IMR-90 (cell line): ENCODE measurements around the gene PCK1. TPM values are rescaled to one million over a fixed set of nuclear protein-coding genes. Genes with fewer than 3 reads are reported as not detected.

Experiments
- ATAC-seq: fragments of 200-7000 bp; cut with Tn5 transposase; 2 replicates; pipeline ENCODE4 v1.9.1; 2020; ENCODE audit warnings: low read depth, mild to moderate bottlenecking, moderate library complexity
- BruUV-seq: library from RNA; stranded (reverse); fragments of 400-500 nt; replicated peaks from 2 replicates; lab custom pipeline; 2021; lab: Mats Ljungman, UMichigan
- CTCF ChIA-PET: fragments of 300-600 bp; formaldehyde crosslinking; extraction: SDS; loops from one replicate; lab custom pipeline; 2021; ENCODE audit warnings: antibody characterized with exemption; lab: Yijun Ruan, JAX
- POLR2A ChIA-PET: fragments of 300-600 bp; sonication (Branson Sonifier 250); formaldehyde crosslinking; loops from one replicate; lab custom pipeline; 2022; ENCODE audit warnings: antibody characterized with exemption; ENCODE audit not compliant: unreplicated experiment; lab: Charles Lee
- DNase-seq: peaks from one replicate; pipeline ENCODE4 v3.0.0; 2013
- H2AFZ ChIP-seq: replicated peaks from 2 replicates; pipeline ENCODE3; 2013; ENCODE audit warnings: low read length, mild to moderate bottlenecking; ENCODE audit not compliant: poor library complexity
- H2AK5ac ChIP-seq: 2 replicates; pipeline ENCODE4 v1.6.1; 2013; ENCODE audit warnings: low read depth, low read length, inconsistent platforms
- H2AK9ac ChIP-seq: replicated peaks from 2 replicates; pipeline ENCODE3; 2013; ENCODE audit warnings: mild to moderate bottlenecking, low read depth, low read length, moderate library complexity; ENCODE audit not compliant: poor library complexity
- H2BK120ac ChIP-seq: 2 replicates; pipeline ENCODE4 v1.6.1; 2013; ENCODE audit warnings: low read depth, low read length, inconsistent platforms
- H2BK15ac ChIP-seq: 3 replicates; pipeline ENCODE4 v1.6.1; 2013; ENCODE audit warnings: low read depth, low read length, inconsistent platforms
- H2BK20ac ChIP-seq: 2 replicates; pipeline ENCODE4 v1.6.1; 2013; ENCODE audit warnings: low read depth, mild to moderate bottlenecking, inconsistent platforms, low read length, moderate library complexity
- H2BK5ac ChIP-seq: 2 replicates; pipeline ENCODE4 v1.6.1; 2013; ENCODE audit warnings: mild to moderate bottlenecking, low read depth, low read length, inconsistent platforms; ENCODE audit not compliant: poor library complexity, severe bottlenecking
- H3K14ac ChIP-seq: replicated peaks from 2 replicates; pipeline ENCODE4 v1.6.1; 2013; ENCODE audit warnings: low read depth, low read length, inconsistent platforms
- H3K18ac ChIP-seq: 2 replicates; pipeline ENCODE4 v1.6.1; 2013; ENCODE audit warnings: low read depth, low read length, control low read depth
- H3K23ac ChIP-seq: 2 replicates; pipeline ENCODE4 v1.6.1; 2013; ENCODE audit warnings: low read depth, low read length, inconsistent platforms
- H3K27ac ChIP-seq: 2 replicates; pipeline ENCODE4 v1.5.1; 2013; ENCODE audit warnings: mild to moderate bottlenecking, control low read depth, low read length; ENCODE audit not compliant: insufficient read depth
- H3K27me3 ChIP-seq: 2 replicates; pipeline ENCODE4 v1.6.1; 2013; ENCODE audit warnings: low read length; ENCODE audit not compliant: control insufficient read depth, insufficient read depth
- H3K36me3 ChIP-seq: 2 replicates; pipeline ENCODE4 v1.6.1; 2013; ENCODE audit warnings: low read length, mixed read lengths; ENCODE audit not compliant: control insufficient read depth, insufficient read depth
- H3K4ac ChIP-seq: 2 replicates; pipeline ENCODE4 v1.6.1; 2013; ENCODE audit warnings: low read depth, low read length, inconsistent platforms
- H3K4me1 ChIP-seq: 2 replicates; pipeline ENCODE4 v1.6.1; 2013; ENCODE audit warnings: low read length, mixed read lengths; ENCODE audit not compliant: control insufficient read depth, insufficient read depth
- H3K4me2 ChIP-seq: 2 replicates; pipeline ENCODE4 v1.6.1; 2013; ENCODE audit warnings: low read depth, mild to moderate bottlenecking, control low read depth, low read length, moderate library complexity
- H3K4me3 ChIP-seq: 2 replicates; pipeline ENCODE4 v1.5.1; 2013; ENCODE audit warnings: low read depth, mild to moderate bottlenecking, control low read depth, low read length, moderate library complexity; ENCODE audit not compliant: insufficient read depth
- H3K56ac ChIP-seq: 2 replicates; pipeline ENCODE4 v1.6.1; 2013; ENCODE audit warnings: low read length, inconsistent platforms; ENCODE audit not compliant: insufficient read depth; ENCODE audit errors: extremely low read depth
- H3K79me1 ChIP-seq, 2 experiments: 2 replicates each; pipeline ENCODE4 v1.6.1; 2013; ENCODE audit warnings: low read length in 2 of 2, inconsistent platforms in 1 of 2, low read depth in 1 of 2
- H3K9ac ChIP-seq: 2 replicates; pipeline ENCODE4 v1.6.1; 2013; ENCODE audit warnings: low read depth, low read length, control low read depth
- H3K9me1 ChIP-seq: 2 replicates; pipeline ENCODE4 v1.6.1; 2013; ENCODE audit warnings: low read length, inconsistent platforms; ENCODE audit not compliant: insufficient read depth
- H3K9me3 ChIP-seq: 2 replicates; pipeline ENCODE4 v1.6.1; 2013; ENCODE audit warnings: low read length; ENCODE audit not compliant: control insufficient read depth, insufficient read depth
- H4K20me1 ChIP-seq: 2 replicates; pipeline ENCODE4 v1.6.1; 2013; ENCODE audit warnings: low read length, inconsistent platforms; ENCODE audit not compliant: insufficient read depth
- H4K5ac ChIP-seq: 2 replicates; pipeline ENCODE4 v1.6.1; 2013; ENCODE audit warnings: mild to moderate bottlenecking, low read depth, low read length, control low read depth
- H4K8ac ChIP-seq, 2 experiments: 2 replicates each; pipeline ENCODE4 v1.6.1; 2013; ENCODE audit warnings: low read depth in 2 of 2, low read length in 2 of 2, control low read depth in 1 of 2, inconsistent platforms in 1 of 2
- H4K91ac ChIP-seq: 2 replicates; pipeline ENCODE4 v1.6.1; 2013; ENCODE audit warnings: low read depth, low read length, inconsistent platforms; ENCODE audit not compliant: insufficient read depth
- CHD1 ChIP-seq: IDR thresholded peaks from 2 replicates; pipeline ENCODE4 v1.6.1; 2012; ENCODE audit warnings: low read depth, low read length, improper control_type of control experiment
- MAFK ChIP-seq: IDR thresholded peaks from 2 replicates; pipeline ENCODE4 v1.6.1; 2012; ENCODE audit warnings: low read depth, low read length, improper control_type of control experiment
- MAZ ChIP-seq: IDR thresholded peaks from 2 replicates; pipeline ENCODE4 v1.6.1; 2012; ENCODE audit warnings: low read depth, mild to moderate bottlenecking, low read length, improper control_type of control experiment, moderate library complexity, borderline replicate concordance
- MXI1 ChIP-seq: IDR thresholded peaks from 2 replicates; pipeline ENCODE4 v1.6.1; 2012; ENCODE audit warnings: low read depth, mild to moderate bottlenecking, low read length, moderate library complexity, borderline replicate concordance
- RAD21 ChIP-seq: IDR thresholded peaks from 2 replicates; pipeline ENCODE4 v1.6.1; 2012; ENCODE audit warnings: low read length, improper control_type of control experiment
- RFX5 ChIP-seq: IDR thresholded peaks from 2 replicates; pipeline ENCODE4 v1.8.0; 2012; ENCODE audit warnings: low read depth, mild to moderate bottlenecking, low read length, moderate library complexity
- WGBS, 2 experiments: methylation state at CpG; one replicate each; pipeline versions ENCODE4 v1.1.5 to v1.1.7; 2013; ENCODE audit warnings: missing lambda C conversion rate in 2 of 2; ENCODE audit not compliant: insufficient read length in 1 of 2; ENCODE audit errors: extremely low coverage in 2 of 2; 5-methylcytosine and 5-hydroxymethylcytosine counted together
- dilution Hi-C: fragments of 300-500 bp; cut with HindIII; formaldehyde crosslinking; loops from one replicate; pipeline ENCODE4 v1.14.3; 2018; ENCODE audit warnings: low sequenced_read_pairs; ENCODE audit not compliant: unreplicated experiment
- in situ Hi-C: fragments of 300-500 bp; cut with MboI; formaldehyde crosslinking; loops from 3 replicates; pipeline ENCODE4 v1.14.3; 2019; ENCODE audit warnings: low sequenced_read_pairs, inconsistent platforms, mixed read lengths
- intact Hi-C: fragments of 100-400 bp; cut with micrococcal nuclease; formaldehyde crosslinking; loops from 2 replicates; pipeline ENCODE4 v1.10.0; 2022
- polyA plus RNA-seq, 3 experiments: library from polyadenylated mRNA; depleted of rRNA; stranded (reverse); fragments of >200 nt; gene quantifications; 2 replicates each; pipeline ENCODE4 v1.2.3, GENCODE V29; 2012; ENCODE audit warnings: low replicate concordance in 1 of 3
- total RNA-seq: library from RNA; depleted of rRNA; stranded (reverse); fragments of >200 nt; gene quantifications from 2 replicates; pipeline ENCODE4 v1.2.3, GENCODE V29; 2012
- TF ChIP-seq, protein P1 (sequence below): fragments of 150-350 bp; IDR thresholded peaks from 2 replicates; pipeline ENCODE4 v1.6.1; 2016; ENCODE audit warnings: low read depth, mild to moderate bottlenecking, low read length, moderate library complexity, borderline replicate concordance

PCK1 gene
- total and polyA plus RNA-seq, 2 of the 4 experiments (the other 2 are of a cell fraction): not detected

DNA sequence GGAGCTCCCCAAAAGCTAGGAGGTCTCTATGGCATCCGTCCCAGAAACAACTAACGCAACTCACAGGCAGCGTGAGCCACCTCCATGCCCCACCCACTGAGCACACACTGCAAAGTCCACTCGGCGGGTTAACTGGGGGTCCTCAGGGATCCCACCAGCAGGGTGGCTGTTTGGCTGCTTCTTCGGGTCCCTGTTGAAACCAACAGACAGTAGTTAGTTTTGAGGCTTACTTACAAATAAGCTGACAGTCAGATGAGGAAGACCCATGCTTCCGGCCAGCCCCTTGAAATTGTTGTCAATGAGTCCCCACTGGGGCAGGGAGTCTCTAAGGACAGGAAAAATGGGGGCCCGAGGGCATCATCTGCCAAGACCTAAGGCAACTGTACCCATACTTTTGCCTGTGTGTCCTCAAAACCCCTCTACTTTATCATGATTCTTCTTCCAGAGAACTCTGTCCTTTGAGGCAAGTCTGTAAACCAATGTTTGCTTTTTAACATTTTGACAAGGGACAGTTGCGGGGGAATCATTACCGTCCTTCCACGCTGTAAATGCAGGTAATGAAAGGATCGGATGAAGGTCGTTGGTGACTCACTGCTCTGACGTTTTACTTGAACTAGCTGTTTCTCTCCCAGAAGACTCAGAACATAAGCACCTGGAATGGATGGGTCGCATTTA, 2.2 kb upstream of the PCK1 start:
- Histone ChIP-seq H2BK5ac (no peak overlapping the region), H4K20me1 (no peaks in the 10 kb centered on the region), H3K79me1 (no peaks in the 10 kb centered on the region), H3K4me1 (no peaks in the 10 kb centered on the region), H3K9me3 (no peaks in the 10 kb centered on the region), H3K9me1 (no peaks in the 10 kb centered on the region), H3K4me2 (no peak overlapping the region), H3K56ac (no peak overlapping the region), H2AK5ac (no peak overlapping the region), H3K4me3 (no peak overlapping the region), H2AK9ac (no peak overlapping the region), H3K27me3 (peaks cover 7% of the 10 kb centered on the region), H3K9ac (no peak overlapping the region), H2BK120ac (no peak overlapping the region), H3K27ac (no peak overlapping the region), H4K8ac (no peak overlapping the region), H3K23ac (no peak overlapping the region), H3K14ac (no peak overlapping the region), H2AFZ (no peak overlapping the region), H3K4ac (no peak overlapping the region), H2BK20ac (no peak overlapping the region), H2BK15ac (no peak overlapping the region), H3K36me3 (no peaks in the 10 kb centered on the region), H3K18ac (no peak overlapping the region), H4K5ac (no peak overlapping the region), H4K91ac (no peak overlapping the region)
- ChIA-PET CTCF (no interaction called here), POLR2A (no interaction called here)
- in situ Hi-C loops (no loop called here), dilution Hi-C loops (no loop called here), intact Hi-C loops (no loop called here)
- no TSS peak for BruUV-seq
- TF ChIP-seq MAZ (no peak), MAFK (no peak), RFX5 (no peak), CHD1 (no peak), RAD21 (no peak), MXI1 (no peak)
- TF ChIP-seq, protein P1, sequence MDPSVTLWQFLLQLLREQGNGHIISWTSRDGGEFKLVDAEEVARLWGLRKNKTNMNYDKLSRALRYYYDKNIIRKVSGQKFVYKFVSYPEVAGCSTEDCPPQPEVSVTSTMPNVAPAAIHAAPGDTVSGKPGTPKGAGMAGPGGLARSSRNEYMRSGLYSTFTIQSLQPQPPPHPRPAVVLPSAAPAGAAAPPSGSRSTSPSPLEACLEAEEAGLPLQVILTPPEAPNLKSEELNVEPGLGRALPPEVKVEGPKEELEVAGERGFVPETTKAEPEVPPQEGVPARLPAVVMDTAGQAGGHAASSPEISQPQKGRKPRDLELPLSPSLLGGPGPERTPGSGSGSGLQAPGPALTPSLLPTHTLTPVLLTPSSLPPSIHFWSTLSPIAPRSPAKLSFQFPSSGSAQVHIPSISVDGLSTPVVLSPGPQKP: no peak
- 59% methylated on average over 3 of the region's 15 CpGs; no CpG with 5 or more reads in 1 of the 2 experiments for WGBS, 2 experiments
- no peak for ATAC-seq
- DNase-seq: no peak
